ENCODE measurements around the gene PPP1R12B. TPM values are rescaled to one million over a fixed set of nuclear protein-coding genes. Genes with fewer than 3 reads are reported as not detected.

The PPP1R12B gene
- total and polyA plus RNA-seq, 2 donors (not counting 3 experiments of a cell fraction or from before 2014, with no cell fraction given) = 8.4 to 11.5 TPM

GRCh38 chr1:202306535-202307345 is 41.8 kb upstream of the PPP1R12B start:
- ChIA-PET CTCF (interaction anchor here (1.0 to 2.7 kb wide), 8 partner anchors 8 to 114 kb away, joined by 3 to 11 read pairs (median 6); partner anchors contain the start of gene LGR6), POLR2A (no interaction called here)
- Histone ChIP-seq H3K9me1 (replicated peaks; ENCODE audit: control insufficient read depth, extremely low read depth, insufficient read depth, low read length) (no peaks in the 10 kb centered on the region), H4K20me1 (replicated peaks; ENCODE audit: control insufficient read depth, extremely low read depth, insufficient read depth, low read length) (no peaks in the 10 kb centered on the region), H3K27ac (ENCODE audit: insufficient read depth, low read depth, low read length) (no peak overlapping the region), H3K4me1 (ENCODE audit: control insufficient read depth, extremely low read depth, insufficient read depth, low read length) (peaks cover 2% of the 10 kb centered on the region), H3K36me3 (ENCODE audit: control insufficient read depth in 2 of 2, extremely low read depth in 1 of 2, insufficient read depth in 2 of 2, low read length in 2 of 2) (no peaks in the 10 kb centered on the region), H3K9me3 (replicated peaks; ENCODE audit: control insufficient read depth, insufficient read depth, low read length) (no peaks in the 10 kb centered on the region), H3K9ac (replicated peaks; ENCODE audit: extremely low read depth, insufficient read depth, low read length) (no peak overlapping the region), H3K4me2 (ENCODE audit: insufficient read depth, low read length) (no peak overlapping the region), H3K27me3 (ENCODE audit: control insufficient read depth in 2 of 2, insufficient read depth in 2 of 2, low read length in 2 of 2) (no peaks in the 10 kb centered on the region), H3K79me2 (ENCODE audit: control insufficient read depth, insufficient read depth, low read length) (no peaks in the 10 kb centered on the region), H2AFZ (ENCODE audit: low read depth, low read length) (no peak overlapping the region), H3K4me3 (replicated peaks in 1 of 3; ENCODE audit: insufficient read depth in 1 of 3, low read depth in 1 of 3, low read length in 3 of 3) (no peak overlapping the region)
- dilution Hi-C loops (cut with MboI; ENCODE audit: extremely low pct_ligation_motif_present, low sequenced_read_pairs) (loop anchor here (25.0 kb wide), 1 partner anchor 94 kb away; no protein-coding TSS in a partner anchor), intact Hi-C loops (cut with micrococcal nuclease) (no loop called here)
- DNase-seq (ENCODE audit: low read depth, low spot score) = no peak
- FAIRE-seq = no peak
- BruUV-seq (replicated peaks) = no TSS peak
- TF ChIP-seq GATA2 (IDR thresholded peaks at IDR 0.05; ENCODE audit: insufficient read depth, insufficient read length, low read depth, low read length) (no peak), POLR2A (IDR thresholded peaks at IDR 0.05; ENCODE audit: low read depth, low read length) (no peak), JUN (IDR thresholded peaks at IDR 0.05; ENCODE audit: borderline replicate concordance, insufficient read depth, insufficient read length, low read depth) (no peak), FOS (IDR thresholded peaks at IDR 0.05; ENCODE audit: borderline replicate concordance, insufficient read depth, low read length) (no peak), POLR2AphosphoS5 (IDR thresholded peaks at IDR 0.05; ENCODE audit: insufficient read depth, low read depth, low read length) (no peak)

GRCh38 chr1:202310071-202310725 is 38.3 kb upstream of the PPP1R12B start:
- Histone ChIP-seq H3K27me3 (ENCODE audit: control insufficient read depth in 2 of 2, insufficient read depth in 2 of 2, low read length in 2 of 2) (no peaks in the 10 kb centered on the region), H2AFZ (ENCODE audit: low read depth, low read length) (no peak overlapping the region), H3K4me2 (ENCODE audit: insufficient read depth, low read length) (no peak overlapping the region), H3K27ac (ENCODE audit: insufficient read depth, low read depth, low read length) (no peak overlapping the region), H3K9ac (replicated peaks; ENCODE audit: extremely low read depth, insufficient read depth, low read length) (no peak overlapping the region), H3K4me3 (replicated peaks in 1 of 3; ENCODE audit: insufficient read depth in 1 of 3, low read depth in 1 of 3, low read length in 3 of 3) (no peak overlapping the region), H3K9me3 (replicated peaks; ENCODE audit: control insufficient read depth, insufficient read depth, low read length) (no peaks in the 10 kb centered on the region), H3K9me1 (replicated peaks; ENCODE audit: control insufficient read depth, extremely low read depth, insufficient read depth, low read length) (no peaks in the 10 kb centered on the region), H3K79me2 (ENCODE audit: control insufficient read depth, insufficient read depth, low read length) (no peaks in the 10 kb centered on the region), H3K36me3 (ENCODE audit: control insufficient read depth in 2 of 2, extremely low read depth in 1 of 2, insufficient read depth in 2 of 2, low read length in 2 of 2) (no peaks in the 10 kb centered on the region), H4K20me1 (replicated peaks; ENCODE audit: control insufficient read depth, extremely low read depth, insufficient read depth, low read length) (no peaks in the 10 kb centered on the region), H3K4me1 (ENCODE audit: control insufficient read depth, extremely low read depth, insufficient read depth, low read length) (peaks cover 9% of the 10 kb centered on the region)
- dilution Hi-C loops (cut with MboI; ENCODE audit: extremely low pct_ligation_motif_present, low sequenced_read_pairs) = loop anchor here (25.0 kb wide), 1 partner anchor 98 kb away; no protein-coding TSS in a partner anchor
- ChIA-PET CTCF (interaction anchor here (1.9 to 3.0 kb wide), 2 partner anchors 35 to 117 kb away, joined by 5 to 9 read pairs; no protein-coding TSS in a partner anchor), POLR2A (no interaction called here)
- BruUV-seq (replicated peaks) = no TSS peak
- no peak for DNase-seq (ENCODE audit: low read depth, low spot score)
- no peak for FAIRE-seq
- intact Hi-C loops (cut with micrococcal nuclease) = no loop called here
- TF ChIP-seq EZH2 (IDR thresholded peaks at IDR 0.05; ENCODE audit: borderline replicate concordance, low read depth, low read length, severe bottlenecking) = no peak
- no peak for TF ChIP-seq MYC (IDR thresholded peaks at IDR 0.05; ENCODE audit: low read depth, low read length)
- no peak for TF ChIP-seq JUN (IDR thresholded peaks at IDR 0.05; ENCODE audit: borderline replicate concordance, insufficient read depth, insufficient read length, low read depth)
- TF ChIP-seq POLR2AphosphoS5 (IDR thresholded peaks at IDR 0.05; ENCODE audit: insufficient read depth, low read depth, low read length) = no peak
- no peak for TF ChIP-seq MAX (IDR thresholded peaks at IDR 0.05; ENCODE audit: insufficient read depth, insufficient read length)
- TF ChIP-seq POLR2A (IDR thresholded peaks at IDR 0.05; ENCODE audit: low read depth, low read length) = no peak
- no peak for TF ChIP-seq CTCF (IDR thresholded peaks at IDR 0.05; ENCODE audit: extremely low read depth in 1 of 2, insufficient read depth in 1 of 2, low read depth in 1 of 2, low read length in 2 of 2)
- no peak for TF ChIP-seq GATA2 (IDR thresholded peaks at IDR 0.05; ENCODE audit: insufficient read depth, insufficient read length, low read depth, low read length)
- TF ChIP-seq FOS (IDR thresholded peaks at IDR 0.05; ENCODE audit: borderline replicate concordance, insufficient read depth, low read length) = no peak
